ENCODE results near the gene TSTD2. TPM values are rescaled to one million over a fixed set of nuclear protein-coding genes. Genes with fewer than 3 reads are reported as not detected.
A peak's percentile ranks its signal among the peaks of the same experiment; 100 is the strongest.

Gene TSTD2
- total RNA-seq, 1 experiment from 2014 or later: 29.7 TPM

DNA sequence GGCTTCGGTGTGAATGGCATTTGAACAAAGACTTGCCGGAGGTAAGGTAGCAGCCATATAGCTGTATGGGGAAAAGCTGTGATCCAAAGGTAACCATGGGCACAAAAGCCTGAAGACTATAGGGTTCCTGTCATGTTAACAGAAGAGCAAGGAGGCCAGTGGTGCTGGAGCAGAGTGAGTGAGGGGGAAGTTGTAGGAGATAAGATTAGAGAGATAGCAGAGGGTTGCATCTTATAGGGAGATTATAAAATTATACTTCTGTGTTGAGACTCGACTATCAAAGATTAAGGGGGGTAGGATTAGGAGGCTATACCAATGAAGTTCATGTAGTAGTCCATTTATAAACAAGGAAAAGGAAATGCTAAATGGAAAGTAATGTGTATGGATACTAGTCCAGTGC, 3.7 kb upstream of the TSTD2 start:
- TF ChIP-seq EZH2 (IDR thresholded peaks at IDR 0.05; ENCODE audit: borderline replicate concordance, low read depth, low read length, poor library complexity, severe bottlenecking): no peak
- TF ChIP-seq, protein P1, sequence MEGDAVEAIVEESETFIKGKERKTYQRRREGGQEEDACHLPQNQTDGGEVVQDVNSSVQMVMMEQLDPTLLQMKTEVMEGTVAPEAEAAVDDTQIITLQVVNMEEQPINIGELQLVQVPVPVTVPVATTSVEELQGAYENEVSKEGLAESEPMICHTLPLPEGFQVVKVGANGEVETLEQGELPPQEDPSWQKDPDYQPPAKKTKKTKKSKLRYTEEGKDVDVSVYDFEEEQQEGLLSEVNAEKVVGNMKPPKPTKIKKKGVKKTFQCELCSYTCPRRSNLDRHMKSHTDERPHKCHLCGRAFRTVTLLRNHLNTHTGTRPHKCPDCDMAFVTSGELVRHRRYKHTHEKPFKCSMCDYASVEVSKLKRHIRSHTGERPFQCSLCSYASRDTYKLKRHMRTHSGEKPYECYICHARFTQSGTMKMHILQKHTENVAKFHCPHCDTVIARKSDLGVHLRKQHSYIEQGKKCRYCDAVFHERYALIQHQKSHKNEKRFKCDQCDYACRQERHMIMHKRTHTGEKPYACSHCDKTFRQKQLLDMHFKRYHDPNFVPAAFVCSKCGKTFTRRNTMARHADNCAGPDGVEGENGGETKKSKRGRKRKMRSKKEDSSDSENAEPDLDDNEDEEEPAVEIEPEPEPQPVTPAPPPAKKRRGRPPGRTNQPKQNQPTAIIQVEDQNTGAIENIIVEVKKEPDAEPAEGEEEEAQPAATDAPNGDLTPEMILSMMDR (conservative IDR thresholded peaks at IDR 0.05; ENCODE audit: low read depth, low read length): no peak
- H3K4me3 ChIP-seq (ENCODE audit: low read depth, low read length, poor library complexity, severe bottlenecking): no peak overlapping the region
- peaks cover 16% of the 10 kb centered on the region for H3K4me1 ChIP-seq (ENCODE audit: insufficient read depth, low read length, poor library complexity, severe bottlenecking)
- no peaks in the 10 kb centered on the region for H3K27me3 ChIP-seq (replicated peaks; ENCODE audit: insufficient read depth, low read depth, low read length, poor library complexity)
- H3K9me3 ChIP-seq (ENCODE audit: low read depth, low read length, poor library complexity, severe bottlenecking): no peaks in the 10 kb centered on the region
- H3K36me3 ChIP-seq (ENCODE audit: insufficient read depth, low read length, poor library complexity, severe bottlenecking): peaks cover 10% of the 10 kb centered on the region
- BruUV-seq (replicated peaks): no TSS peak
- intact Hi-C loops (cut with micrococcal nuclease; ENCODE audit: unreplicated experiment): no loop called here
- H3K27ac ChIP-seq (ENCODE audit: low read depth, low read length, poor library complexity, severe bottlenecking): no peak overlapping the region
- CTCF ChIA-PET: no interaction called here
- no peak for DNase-seq (ENCODE audit: low spot score)
- POLR2A ChIA-PET (ENCODE audit: low non-redundant PET): no interaction called here

GRCh38 chr9:97635026-97635425, 1.9 kb upstream of the TSTD2 start:
- H3K36me3 ChIP-seq (ENCODE audit: insufficient read depth, low read length, poor library complexity, severe bottlenecking): no peaks in the 10 kb centered on the region
- H3K4me1 ChIP-seq (ENCODE audit: insufficient read depth, low read length, poor library complexity, severe bottlenecking): peaks cover 16% of the 10 kb centered on the region
- H3K4me3 ChIP-seq (ENCODE audit: low read depth, low read length, poor library complexity, severe bottlenecking): peak overlapping the region; percentile 96
- H3K27ac ChIP-seq (ENCODE audit: low read depth, low read length, poor library complexity, severe bottlenecking): peak overlapping the region; percentile 99
- ChIA-PET POLR2A (ENCODE audit: low non-redundant PET) (no interaction called here), CTCF (no interaction called here)
- intact Hi-C loops (cut with micrococcal nuclease; ENCODE audit: unreplicated experiment): no loop called here
- TF ChIP-seq EZH2 (IDR thresholded peaks at IDR 0.05; ENCODE audit: borderline replicate concordance, low read depth, low read length, poor library complexity, severe bottlenecking): no peak
- TF ChIP-seq, protein P1 (conservative IDR thresholded peaks at IDR 0.05; ENCODE audit: low read depth, low read length): no peak
- H3K27me3 ChIP-seq (replicated peaks; ENCODE audit: insufficient read depth, low read depth, low read length, poor library complexity): no peaks in the 10 kb centered on the region
- no peak for DNase-seq (ENCODE audit: low spot score)
- BruUV-seq (replicated peaks): no TSS peak
- no peaks in the 10 kb centered on the region for H3K9me3 ChIP-seq (ENCODE audit: low read depth, low read length, poor library complexity, severe bottlenecking)

- TF ChIP-seq EZH2 (IDR thresholded peaks at IDR 0.05; ENCODE audit: borderline replicate concordance, low read depth, low read length, poor library complexity, severe bottlenecking): no peak
- TF ChIP-seq, protein P1 (conservative IDR thresholded peaks at IDR 0.05; ENCODE audit: low read depth, low read length): no peak
- Histone ChIP-seq H3K36me3 (ENCODE audit: insufficient read depth, low read length, poor library complexity, severe bottlenecking) (no peaks in the 10 kb centered on the region), H3K4me3 (ENCODE audit: low read depth, low read length, poor library complexity, severe bottlenecking) (peak overlapping the region; percentile 96), H3K27me3 (replicated peaks; ENCODE audit: insufficient read depth, low read depth, low read length, poor library complexity) (no peaks in the 10 kb centered on the region), H3K4me1 (ENCODE audit: insufficient read depth, low read length, poor library complexity, severe bottlenecking) (peaks cover 16% of the 10 kb centered on the region), H3K27ac (ENCODE audit: low read depth, low read length, poor library complexity, severe bottlenecking) (peak overlapping the region; percentile 99), H3K9me3 (ENCODE audit: low read depth, low read length, poor library complexity, severe bottlenecking) (no peaks in the 10 kb centered on the region)
- ChIA-PET POLR2A (ENCODE audit: low non-redundant PET) (no interaction called here), CTCF (interaction anchor here (0.5 kb wide), 1 partner anchor 19 kb away, joined by 3 read pairs; no protein-coding TSS in a partner anchor)
- DNase-seq (ENCODE audit: low spot score): no peak
- intact Hi-C loops (cut with micrococcal nuclease; ENCODE audit: unreplicated experiment): no loop called here
- BruUV-seq (replicated peaks): no TSS peak
These were observed 807 bp upstream of the TSTD2 start for GRCh38 chr9:97633859-97634490.

Measured in A673 (cell line).